CD4-positive, alpha-beta T cell treated with Interleukin-6 at 100 ng/mL for 8 hours (primary cell): Measurements from ENCODE around the gene CEP83.

Source experiments
- DNase-seq: peaks from one replicate; pipeline ENCODE4 v3.0.0-alpha.2; 2020; ENCODE audit warnings: mixed read lengths, low spot score

The CEP83 gene

DNA sequence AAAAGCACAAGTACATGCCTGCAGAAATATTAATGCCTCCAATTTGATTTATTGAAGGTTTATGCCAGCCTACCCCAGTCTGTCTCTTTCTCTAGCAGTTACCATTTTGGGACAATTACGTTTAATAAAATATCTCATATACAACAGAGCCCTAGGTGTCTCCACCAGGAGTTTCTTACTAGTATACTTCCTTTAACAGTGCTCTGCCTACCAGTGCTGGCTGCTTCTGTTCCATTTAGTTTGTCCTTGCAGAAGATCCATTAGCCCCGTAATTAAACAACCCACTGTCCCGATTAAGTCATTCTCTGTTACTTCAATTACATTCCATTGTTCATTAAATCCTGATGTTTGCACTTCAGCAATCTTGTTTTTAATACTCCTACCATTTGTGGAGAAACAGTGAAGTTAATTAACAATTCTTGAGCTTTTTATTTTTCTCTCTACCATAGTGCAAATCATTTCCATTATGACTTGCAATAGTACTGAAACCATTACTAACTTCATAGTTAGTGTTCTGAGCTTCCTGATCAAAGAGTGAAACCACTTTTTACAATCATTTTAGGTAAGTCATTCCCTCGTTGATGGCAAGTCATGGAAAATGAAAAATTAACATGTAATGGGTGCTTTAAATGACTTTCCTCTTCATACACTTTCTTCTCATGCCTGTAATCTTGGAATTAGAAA is 190.2 kb downstream of the CEP83 start:
- DNase-seq = no peak

DNA sequence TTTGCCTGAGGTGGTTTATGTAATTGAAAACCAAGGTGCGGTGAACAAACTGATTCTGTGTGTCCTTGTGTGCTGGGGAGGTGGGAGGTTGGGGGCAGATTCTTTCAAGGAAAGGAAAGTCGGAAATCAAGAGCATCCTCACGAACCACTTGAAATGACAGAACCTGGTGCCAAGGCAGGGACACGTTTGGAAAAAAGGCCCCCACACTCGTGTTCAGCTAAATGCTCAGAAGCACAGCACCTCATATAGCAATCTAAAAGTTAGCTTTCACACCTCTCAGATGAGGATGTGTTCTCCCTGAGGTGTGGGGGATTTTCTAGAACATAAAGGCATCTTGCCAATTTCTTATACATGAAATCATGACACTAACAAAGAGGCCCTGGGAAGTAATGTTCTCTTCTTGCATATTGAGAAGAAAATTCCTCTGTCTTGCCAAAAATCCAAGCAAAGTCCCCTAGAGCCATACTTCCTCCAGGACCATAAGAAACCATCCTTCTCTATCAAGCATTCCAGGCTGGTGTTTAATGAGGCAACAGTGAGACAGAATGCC is 191.7 kb downstream of the CEP83 start:
- DNase-seq = no peak

DNA sequence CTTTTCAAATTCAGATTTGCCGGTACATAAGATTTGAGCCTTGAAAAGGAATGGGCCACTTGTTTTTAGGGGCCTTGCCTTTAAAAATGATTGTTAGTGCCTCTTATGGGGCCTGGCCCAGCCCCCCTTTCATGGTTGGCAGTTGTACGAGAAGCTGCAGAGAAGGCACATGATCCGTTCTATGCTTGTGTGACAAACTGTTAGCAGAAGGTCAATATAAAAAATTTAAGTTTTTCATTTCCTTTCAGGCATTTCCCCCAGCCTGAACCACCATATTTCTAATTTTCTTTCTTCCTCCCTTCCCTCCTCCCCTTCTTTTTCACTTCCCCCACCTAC is 192.2 kb downstream of the CEP83 start:
- no peak for DNase-seq

DNA sequence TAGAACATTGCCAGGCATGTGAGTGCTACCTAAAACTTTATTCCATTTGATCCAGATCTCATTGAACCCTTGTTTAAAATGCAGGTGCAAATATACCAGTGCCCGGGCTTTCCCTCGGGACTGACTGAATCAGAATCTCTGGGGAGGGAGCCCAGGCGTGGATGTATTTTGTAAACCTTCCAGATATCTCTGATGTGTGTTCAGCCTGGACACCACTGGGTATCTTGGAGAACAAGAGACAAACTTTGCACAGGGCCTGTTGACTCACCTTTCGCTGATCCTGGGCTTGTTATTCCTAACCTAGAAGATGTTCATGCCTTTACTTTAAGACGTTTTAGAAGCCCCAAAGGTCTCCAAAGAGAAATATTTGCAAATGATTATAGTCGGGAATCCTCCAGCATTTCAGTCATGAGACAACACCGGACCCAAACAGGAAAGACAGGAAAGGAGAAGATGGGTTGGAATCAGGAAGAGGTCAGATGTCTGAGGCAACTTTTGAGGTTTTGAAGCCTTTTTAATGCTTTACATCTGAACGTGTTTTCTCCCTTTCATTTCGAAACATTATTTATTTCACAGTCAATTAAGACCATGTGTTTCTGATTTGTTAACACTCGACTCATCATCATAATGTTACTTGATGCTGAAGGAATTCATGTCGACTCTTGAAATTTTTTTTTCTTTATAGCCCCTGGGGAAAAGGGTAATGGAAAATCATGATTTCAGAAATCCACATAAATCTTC is 192.7 kb downstream of the CEP83 start:
- DNase-seq = no peak

DNA sequence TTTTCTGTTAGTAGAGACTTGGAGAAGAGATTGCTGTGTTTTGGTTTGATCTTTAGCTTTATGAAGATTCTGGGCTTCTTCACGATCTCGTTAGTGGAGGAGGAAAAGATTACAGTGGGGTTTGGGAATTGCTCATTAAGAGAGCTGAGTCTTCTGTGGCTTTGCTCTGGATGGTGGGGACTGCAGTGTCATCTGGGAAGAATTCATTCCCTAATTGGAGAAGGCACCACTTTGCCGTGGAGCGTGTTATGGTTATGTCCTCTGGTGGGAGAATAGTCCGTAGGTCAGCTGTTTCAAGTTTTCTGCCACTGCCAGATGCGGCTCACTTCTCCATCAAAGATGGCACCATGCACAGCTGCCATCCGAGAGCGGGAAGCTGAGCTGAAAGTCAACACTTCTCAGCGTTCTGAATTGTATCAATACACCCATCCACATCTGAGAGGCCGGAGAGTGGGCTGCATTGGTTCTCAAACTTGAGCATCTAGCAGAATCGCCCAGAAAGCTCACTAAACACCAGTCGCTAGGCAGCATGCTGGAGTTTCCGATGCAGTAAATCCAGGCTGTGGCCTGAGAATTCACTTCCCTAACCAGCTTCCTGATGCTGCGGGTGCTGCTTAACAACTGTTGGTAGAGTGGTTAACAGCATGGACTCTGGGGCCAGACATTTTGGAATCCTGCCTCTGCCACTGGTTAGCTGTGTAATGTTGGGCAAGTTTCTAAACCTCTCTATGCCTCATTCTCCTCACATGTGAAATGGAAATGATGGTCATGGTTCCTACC is 193.5 kb downstream of the CEP83 start:
- DNase-seq = no peak

DNA sequence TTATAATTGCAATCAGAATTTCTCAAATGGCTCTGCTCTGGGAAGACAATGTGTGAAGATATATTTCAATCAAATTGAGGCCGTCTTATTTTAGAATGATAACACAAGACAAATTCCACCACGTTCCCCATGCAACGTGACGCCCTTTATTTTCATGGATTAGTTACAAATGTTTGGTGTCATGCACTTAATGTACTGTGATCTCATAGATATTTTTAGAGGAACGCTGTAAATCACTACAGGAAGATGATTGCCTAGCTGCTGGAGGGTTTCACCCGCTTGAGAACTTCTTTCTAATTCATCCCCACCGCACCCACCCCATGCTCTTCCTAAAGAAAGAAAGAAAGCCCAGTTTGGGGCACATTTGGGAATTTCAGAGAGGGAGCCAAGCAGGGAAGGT is 194.1 kb downstream of the CEP83 start:
- DNase-seq = no peak

DNA sequence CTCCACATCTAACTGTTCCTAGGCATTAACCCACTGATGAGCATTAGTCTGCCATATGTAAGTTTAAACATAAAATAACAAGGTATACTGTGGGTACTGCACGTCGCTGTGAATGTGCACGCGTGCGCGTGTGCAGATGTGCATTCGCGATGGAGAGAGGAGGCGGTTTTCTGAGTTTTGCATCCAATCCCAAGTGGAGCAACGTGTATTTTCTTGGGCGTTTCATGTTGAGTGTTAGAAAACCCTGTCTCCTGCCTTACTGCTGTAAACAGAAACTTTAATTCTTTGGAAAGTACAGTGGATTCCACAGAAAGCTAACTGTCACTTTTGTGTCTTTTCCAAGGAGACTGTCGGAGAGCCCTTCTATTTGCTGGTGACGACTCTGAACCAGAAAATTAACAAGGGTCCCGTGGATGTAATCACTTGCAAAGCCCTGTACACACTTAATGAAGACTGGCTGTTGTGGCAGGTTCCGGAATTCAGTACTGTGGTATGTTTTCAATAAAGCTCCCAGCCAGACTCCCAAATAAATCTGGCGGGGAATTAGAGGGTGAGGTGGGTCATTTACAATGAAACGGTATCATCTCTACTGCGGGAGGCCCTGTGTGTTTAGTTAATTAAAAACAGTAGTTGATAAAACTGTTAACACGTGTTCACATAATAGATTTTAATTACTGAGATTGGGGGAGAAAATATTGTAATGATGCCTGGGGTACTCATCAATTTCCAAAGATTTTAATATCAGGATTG is 194.8 kb downstream of the CEP83 start:
- DNase-seq = no peak

DNA sequence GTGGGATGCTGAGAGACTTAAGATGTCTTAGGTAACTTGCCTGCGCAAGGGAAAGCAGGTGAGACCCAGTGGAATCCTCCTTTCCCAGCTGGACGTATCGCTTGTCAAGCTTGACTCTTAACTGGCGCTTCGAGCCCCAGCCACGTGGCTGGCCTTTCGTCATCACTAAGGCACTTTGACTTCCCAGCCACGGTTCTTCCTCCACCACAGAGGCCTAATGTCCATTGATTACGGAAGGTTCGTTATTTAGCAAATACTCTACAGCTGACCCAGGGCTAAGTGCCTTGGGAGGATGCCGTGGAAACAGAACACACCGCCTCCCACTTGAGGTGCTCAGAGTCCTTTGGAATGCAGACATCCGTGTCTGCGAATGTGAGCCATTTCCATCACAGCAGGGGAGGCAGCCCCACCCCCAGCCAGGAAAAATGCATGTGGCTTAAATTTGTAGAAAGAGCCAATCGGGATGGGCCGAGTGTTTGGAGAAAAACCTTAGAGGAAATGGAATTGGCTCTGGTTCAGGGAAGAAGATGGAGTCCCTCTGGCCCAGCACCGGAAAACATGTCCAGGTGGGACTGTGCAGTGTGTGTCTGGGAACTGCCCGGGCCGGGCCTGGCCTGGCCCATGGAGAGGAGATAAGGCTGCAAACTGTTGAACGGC is 195.6 kb downstream of the CEP83 start:
- DNase-seq = no peak

DNA sequence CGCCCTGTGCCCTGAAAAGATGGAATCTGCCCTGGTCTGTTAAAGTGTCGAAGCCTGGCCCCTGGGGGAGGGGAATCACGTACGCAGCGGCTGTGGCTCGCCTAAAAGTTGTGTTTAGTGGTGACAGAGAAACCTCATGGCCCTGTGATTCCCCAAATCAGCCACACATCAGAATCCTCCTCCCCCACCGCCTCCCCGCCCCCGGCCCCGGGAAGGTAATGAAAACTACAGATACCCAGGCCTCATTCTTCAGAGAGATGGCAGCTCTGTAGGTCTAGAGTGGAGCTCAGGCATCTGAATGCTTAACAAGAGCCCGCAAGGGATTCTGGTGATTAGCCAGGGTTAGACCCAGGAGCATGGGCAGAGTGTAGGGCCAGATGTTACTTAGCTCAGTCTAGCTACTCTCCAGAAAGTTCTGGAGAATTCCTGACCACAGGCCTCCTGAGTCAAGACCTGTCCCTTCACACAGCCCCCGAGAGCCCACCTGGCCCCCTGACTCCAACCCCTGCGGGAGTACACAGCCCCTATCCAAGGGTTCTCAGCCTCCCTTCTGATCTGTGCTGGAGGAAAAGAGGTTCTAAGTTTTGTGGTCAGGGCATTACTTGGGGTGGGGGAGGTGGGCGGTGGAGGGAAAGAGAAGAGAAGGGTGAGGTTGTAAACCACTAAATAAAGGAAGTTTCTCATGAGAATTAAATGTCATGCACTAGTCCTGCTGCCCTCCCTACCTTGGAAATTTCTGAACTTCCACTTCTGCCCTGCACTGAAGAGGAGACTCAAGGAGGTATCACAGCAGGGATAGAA is 196.5 kb downstream of the CEP83 start:
- peak; percentile 61 for DNase-seq

DNA sequence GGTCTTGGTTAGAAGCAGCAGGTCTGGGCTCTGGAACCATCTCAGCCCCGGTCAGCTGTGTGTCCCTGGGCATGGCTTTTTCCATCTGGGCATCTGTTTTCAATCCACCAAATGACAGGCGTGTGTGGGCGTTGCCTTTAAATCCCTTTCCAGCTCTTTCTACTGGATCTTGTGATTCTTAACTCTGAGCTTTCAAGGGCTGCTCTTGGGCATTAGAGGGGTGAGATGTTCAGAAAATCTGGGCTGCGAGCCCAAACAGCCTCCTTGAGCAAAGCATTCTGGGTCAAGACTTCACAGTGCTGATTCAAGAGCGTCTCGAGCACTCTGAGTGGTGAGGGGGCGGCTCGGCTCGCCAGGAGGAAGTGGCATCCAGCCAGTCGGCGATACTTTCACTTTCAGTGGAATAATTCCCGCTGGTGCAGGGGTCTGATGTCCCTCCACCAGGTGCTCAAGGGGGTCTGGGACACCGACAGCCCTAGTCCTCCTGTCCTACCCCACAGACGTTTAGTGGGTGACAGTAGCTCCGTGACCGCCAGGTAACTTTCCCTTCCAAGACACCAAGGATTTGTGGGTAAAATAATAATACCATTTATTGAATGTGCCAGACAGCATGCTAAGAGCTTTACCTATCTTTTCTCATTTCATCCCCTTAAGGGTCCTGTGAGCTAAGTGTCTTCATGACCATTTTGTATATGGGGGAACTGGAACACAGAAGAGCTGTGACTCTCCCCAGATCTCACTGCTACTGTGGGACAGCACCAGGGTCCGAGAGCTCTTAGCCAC is 197.2 kb downstream of the CEP83 start:
- peak; percentile 80 for DNase-seq

DNA sequence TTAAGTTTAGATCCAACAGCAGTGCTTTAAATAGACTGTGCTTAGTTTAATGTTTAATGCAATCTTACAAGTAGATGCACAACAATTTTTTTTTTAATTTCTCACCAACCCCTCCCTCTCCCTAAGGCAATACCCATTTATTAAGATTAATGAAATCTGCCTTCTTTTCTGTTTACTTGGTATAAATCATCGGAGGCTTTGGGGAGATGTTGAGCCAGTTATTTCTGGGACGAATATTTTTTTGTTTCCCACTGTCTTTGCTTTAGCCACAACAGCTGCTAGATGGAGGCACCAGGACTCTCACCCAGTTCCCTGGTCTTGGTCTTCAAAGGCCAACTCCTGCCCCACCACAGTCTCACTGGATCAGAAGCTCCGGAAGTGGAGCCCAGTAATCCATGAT is 197.9 kb downstream of the CEP83 start:
- DNase-seq = no peak

DNA sequence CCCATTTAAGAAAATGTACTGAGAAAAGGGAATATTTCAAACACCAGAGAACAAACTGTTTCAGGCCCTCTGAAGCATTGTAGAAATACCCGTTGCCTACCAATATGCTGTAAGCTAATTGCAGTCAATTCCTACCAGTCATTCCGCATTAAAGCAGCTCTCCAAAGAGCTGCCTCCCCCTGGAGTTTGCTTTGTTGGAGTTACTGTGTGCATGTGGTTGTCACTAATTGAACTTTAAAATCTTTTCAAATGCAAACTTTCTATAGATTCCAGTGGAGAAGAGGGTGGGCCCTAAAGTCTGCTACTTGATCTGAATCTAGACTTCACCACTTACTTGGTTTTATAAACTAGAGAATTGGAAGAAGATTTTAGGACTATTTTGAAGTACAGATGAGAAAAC is 198.5 kb downstream of the CEP83 start:
- no peak for DNase-seq

DNA sequence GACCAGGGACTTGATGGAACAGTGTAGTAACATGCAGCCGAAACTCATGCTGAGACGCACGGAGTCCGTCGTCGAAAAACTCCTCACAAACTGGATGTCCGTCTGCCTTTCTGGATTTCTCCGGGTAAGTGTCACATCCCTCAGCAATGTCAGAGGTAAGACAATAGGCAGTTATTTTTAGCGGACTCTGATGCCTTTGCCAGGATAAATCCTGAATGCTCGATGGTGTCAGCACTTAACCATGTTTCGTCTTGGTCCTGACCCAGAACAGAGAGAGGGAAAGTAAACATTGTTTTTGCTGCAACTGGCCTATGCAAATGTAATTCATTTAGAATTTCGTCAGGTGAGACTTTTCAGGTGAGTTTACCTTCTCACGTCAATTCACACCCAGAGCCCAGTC is 198.9 kb downstream of the CEP83 start:
- DNase-seq = no peak

DNA sequence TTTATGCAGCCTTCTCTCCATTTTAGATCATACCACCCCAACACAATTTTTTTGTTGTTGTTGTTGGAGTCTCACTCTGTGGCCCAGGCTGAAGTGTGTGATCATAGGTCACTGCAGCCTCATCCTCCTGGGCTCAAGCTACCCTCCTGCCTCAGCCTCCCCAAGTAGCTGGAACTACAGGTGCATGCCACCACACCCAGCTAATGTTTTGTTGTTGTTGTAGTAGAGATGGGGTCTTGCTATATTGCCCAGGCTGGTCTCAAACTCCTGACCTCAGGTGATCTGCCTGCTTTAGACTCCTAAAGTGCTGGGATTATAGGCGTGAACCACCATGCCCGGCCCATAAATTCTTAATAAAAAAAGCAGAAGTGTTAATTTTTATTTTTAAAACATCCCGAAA is 199.7 kb downstream of the CEP83 start:
- no peak for DNase-seq

DNA sequence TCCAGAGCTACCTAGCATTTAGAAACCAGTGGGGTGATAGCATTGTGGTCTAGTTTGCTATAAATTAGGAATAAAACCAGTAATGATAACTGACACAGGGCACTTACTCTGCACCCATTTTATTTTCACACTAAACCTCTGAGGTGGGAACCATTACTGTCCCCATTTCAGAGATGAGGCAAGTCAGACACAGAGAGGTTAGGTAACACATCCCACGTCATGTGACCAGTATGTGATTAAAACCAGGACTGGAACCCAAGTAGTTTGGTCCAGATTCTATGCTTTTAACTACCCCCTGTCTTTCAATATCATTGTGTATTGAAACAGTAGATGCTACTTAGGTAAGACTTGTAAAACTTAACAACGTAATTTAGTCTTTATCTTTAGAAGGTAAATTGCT is 201.1 kb downstream of the CEP83 start:
- no peak for DNase-seq
